CD4-positive, alpha-beta T cell treated with Interleukin-10 for 1 hour (primary cell): ENCODE data around the gene COX19.

Experiments used
- DNase-seq: peaks from one replicate; pipeline ENCODE4 v3.0.0-alpha.2; 2020

Gene COX19

GRCh38 chr7:990933-991728 lies 15.8 kb upstream of the COX19 start:
- DNase-seq = no peak

GRCh38 chr7:990352-990932 lies 15.1 kb upstream of the COX19 start:
- DNase-seq = no peak

- DNase-seq = no peak
Measured at GRCh38 chr7:988963-989529, 13.7 kb upstream of the COX19 start.

- no peak for DNase-seq
Measured at GRCh38 chr7:988426-988911, 13.1 kb upstream of the COX19 start.

- no peak for DNase-seq
Measured at GRCh38 chr7:987909-988308, 12.6 kb upstream of the COX19 start.

- DNase-seq = no peak
Measured at GRCh38 chr7:986766-987751, 11.7 kb upstream of the COX19 start.

- no peak for DNase-seq
Measured at GRCh38 chr7:985915-986741, 10.8 kb upstream of the COX19 start.

- DNase-seq = no peak
Measured at GRCh38 chr7:985127-985416, 9.7 kb upstream of the COX19 start.

GRCh38 chr7:984361-985126 lies 9.2 kb upstream of the COX19 start:
- DNase-seq = no peak

GRCh38 chr7:983616-984071 lies 8.3 kb upstream of the COX19 start:
- DNase-seq = no peak

- DNase-seq = no peak
Measured at GRCh38 chr7:983004-983615, 7.8 kb upstream of the COX19 start, which contains the start of gene CYP2W1. Gene CYP2W1 (plus strand): TSS chr7:983181. CDS start chr7:983212, 31 bp downstream.

- no peak for DNase-seq
Measured at GRCh38 chr7:982511-983003, 7.2 kb upstream of the COX19 start.

GRCh38 chr7:981793-982510 lies 6.6 kb upstream of the COX19 start:
- DNase-seq = no peak

GRCh38 chr7:979886-980571 lies 4.7 kb upstream of the COX19 start:
- DNase-seq = no peak

GRCh38 chr7:979151-979550 lies 3.8 kb upstream of the COX19 start:
- no peak for DNase-seq

GRCh38 chr7:978416-979091 lies 3.2 kb upstream of the COX19 start:
- DNase-seq = no peak

GRCh38 chr7:978049-978346 lies 2.6 kb upstream of the COX19 start:
- no peak for DNase-seq

GRCh38 chr7:977326-978048 lies 2.1 kb upstream of the COX19 start:
- DNase-seq = no peak
